Mesothelial cell of epicardium (in vitro differentiated cells): ENCODE measurements around the gene ABCC4. TPM values are rescaled to one million over a fixed set of nuclear protein-coding genes. Genes with fewer than 3 reads are reported as not detected.

Experiments
- DNase-seq, 2 experiments: peaks; one replicate each; pipeline ENCODE4 v3.0.0; 2021; ENCODE audit warnings: low spot score in 2 of 2; ENCODE audit not compliant: unreplicated experiment in 2 of 2
- H3K27ac Mint-ChIP-seq: 2 replicates; pipeline ENCODE4 v1.8.0; 2021; ENCODE audit warnings: mixed read lengths
- H3K27me3 Mint-ChIP-seq: 2 replicates; pipeline ENCODE4 v1.8.0; 2021; ENCODE audit warnings: low read depth, mixed read lengths
- H3K36me3 Mint-ChIP-seq: 2 replicates; pipeline ENCODE4 v1.8.0; 2021; ENCODE audit warnings: mixed read lengths
- H3K4me1 Mint-ChIP-seq: 2 replicates; pipeline ENCODE4 v1.8.0; 2021; ENCODE audit warnings: mixed read lengths
- H3K4me3 Mint-ChIP-seq: 2 replicates; pipeline ENCODE4 v1.8.0; 2021; ENCODE audit warnings: mild to moderate bottlenecking, moderate library complexity, mixed read lengths
- H3K9me3 Mint-ChIP-seq: 2 replicates; pipeline ENCODE4 v1.8.0; 2021; ENCODE audit warnings: mixed read lengths
- total RNA-seq: library from RNA; stranded (reverse); gene quantifications from 3 replicates; pipeline ENCODE4 v1.2.1, GENCODE V29; 2021
- TF ChIP-seq, protein P1 (sequence below): fragments of 200-600 bp; sonication (generic); IDR thresholded peaks from one replicate; pipeline ENCODE4 v1.5.0; 2021; ENCODE audit warnings: antibody characterized with exemption; ENCODE audit not compliant: unreplicated experiment

ABCC4 gene
- total RNA-seq, 1 donor from 2014 or later: 7.7 TPM

- H3K4me3 Mint-ChIP-seq: no peak overlapping the region
- H3K9me3 Mint-ChIP-seq: no peaks in the 10 kb centered on the region
- H3K27me3 Mint-ChIP-seq: no peaks in the 10 kb centered on the region
- H3K4me1 Mint-ChIP-seq: no peaks in the 10 kb centered on the region
- no peak for DNase-seq
- TF ChIP-seq, protein P1, sequence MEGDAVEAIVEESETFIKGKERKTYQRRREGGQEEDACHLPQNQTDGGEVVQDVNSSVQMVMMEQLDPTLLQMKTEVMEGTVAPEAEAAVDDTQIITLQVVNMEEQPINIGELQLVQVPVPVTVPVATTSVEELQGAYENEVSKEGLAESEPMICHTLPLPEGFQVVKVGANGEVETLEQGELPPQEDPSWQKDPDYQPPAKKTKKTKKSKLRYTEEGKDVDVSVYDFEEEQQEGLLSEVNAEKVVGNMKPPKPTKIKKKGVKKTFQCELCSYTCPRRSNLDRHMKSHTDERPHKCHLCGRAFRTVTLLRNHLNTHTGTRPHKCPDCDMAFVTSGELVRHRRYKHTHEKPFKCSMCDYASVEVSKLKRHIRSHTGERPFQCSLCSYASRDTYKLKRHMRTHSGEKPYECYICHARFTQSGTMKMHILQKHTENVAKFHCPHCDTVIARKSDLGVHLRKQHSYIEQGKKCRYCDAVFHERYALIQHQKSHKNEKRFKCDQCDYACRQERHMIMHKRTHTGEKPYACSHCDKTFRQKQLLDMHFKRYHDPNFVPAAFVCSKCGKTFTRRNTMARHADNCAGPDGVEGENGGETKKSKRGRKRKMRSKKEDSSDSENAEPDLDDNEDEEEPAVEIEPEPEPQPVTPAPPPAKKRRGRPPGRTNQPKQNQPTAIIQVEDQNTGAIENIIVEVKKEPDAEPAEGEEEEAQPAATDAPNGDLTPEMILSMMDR: no peak
- peaks cover 2% of the 10 kb centered on the region for H3K36me3 Mint-ChIP-seq
- H3K27ac Mint-ChIP-seq: no peak overlapping the region
These were observed 179.7 kb downstream of the ABCC4 start for GRCh38 chr13:95121516-95121915.

- Mint-ChIP-seq H3K4me3 (no peak overlapping the region), H3K4me1 (peaks cover 1% of the 10 kb centered on the region), H3K27ac (no peak overlapping the region), H3K9me3 (no peaks in the 10 kb centered on the region), H3K27me3 (no peaks in the 10 kb centered on the region), H3K36me3 (peaks cover 2% of the 10 kb centered on the region)
- TF ChIP-seq, protein P1: no peak
- no peak for DNase-seq
These were observed 180.6 kb downstream of the ABCC4 start for GRCh38 chr13:95120650-95121049.

DNA sequence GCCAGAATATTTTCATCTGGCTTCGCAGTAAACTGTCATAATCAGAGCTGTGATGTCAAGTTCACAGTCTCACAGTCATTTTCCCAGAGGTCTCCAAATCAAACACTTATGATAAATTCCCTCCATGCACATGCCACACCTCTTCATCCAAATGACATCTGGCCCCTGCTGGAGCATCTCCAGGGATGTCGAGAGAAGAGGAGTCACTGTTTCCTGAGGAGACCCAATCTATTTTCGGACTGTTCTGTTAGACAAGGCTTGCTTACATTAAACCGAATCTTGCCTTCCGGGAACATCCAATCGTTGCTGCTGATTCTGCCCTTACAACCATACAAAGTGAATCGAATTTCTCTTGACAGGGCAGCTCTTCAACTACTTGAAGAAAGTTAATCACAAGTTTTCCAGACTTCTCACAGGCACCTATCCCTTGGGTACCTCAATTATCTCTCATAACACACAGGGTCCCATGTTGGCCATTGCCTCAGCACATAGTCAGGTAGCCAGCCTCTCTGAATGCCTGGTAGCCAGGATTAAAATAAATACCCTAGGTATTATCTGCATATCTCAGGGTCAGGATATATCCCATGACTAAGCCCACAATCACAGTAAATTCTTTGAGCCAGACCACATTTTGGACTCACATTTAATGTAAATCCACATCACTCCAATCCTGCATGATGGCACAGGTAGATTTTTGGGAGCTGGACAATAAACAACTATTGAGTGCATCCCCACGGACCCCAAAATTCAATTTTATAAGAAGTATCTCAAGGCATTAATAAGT, 182.5 kb downstream of the ABCC4 start:
- peaks cover 9% of the 10 kb centered on the region for H3K4me1 Mint-ChIP-seq
- no peak overlapping the region for H3K4me3 Mint-ChIP-seq
- H3K27ac Mint-ChIP-seq: no peak overlapping the region
- TF ChIP-seq, protein P1: no peak
- no peaks in the 10 kb centered on the region for H3K27me3 Mint-ChIP-seq
- DNase-seq: no peak
- H3K36me3 Mint-ChIP-seq: peaks cover 2% of the 10 kb centered on the region
- no peaks in the 10 kb centered on the region for H3K9me3 Mint-ChIP-seq

GRCh38 chr13:95117092-95117491, 184.2 kb downstream of the ABCC4 start:
- no peak overlapping the region for H3K27ac Mint-ChIP-seq
- no peak for DNase-seq

GRCh38 chr13:95115525-95115924, 185.7 kb downstream of the ABCC4 start:
- H3K27ac Mint-ChIP-seq: no peak overlapping the region
- H3K4me3 Mint-ChIP-seq: no peak overlapping the region
- no peak for DNase-seq
- H3K36me3 Mint-ChIP-seq: no peaks in the 10 kb centered on the region
- TF ChIP-seq, protein P1: no peak
- peaks cover 9% of the 10 kb centered on the region for H3K4me1 Mint-ChIP-seq
- H3K27me3 Mint-ChIP-seq: no peaks in the 10 kb centered on the region
- no peaks in the 10 kb centered on the region for H3K9me3 Mint-ChIP-seq

More at GRCh38 chr13:95117092-95117491, 184.2 kb downstream of the ABCC4 start:
- Mint-ChIP-seq H3K4me3 (no peak overlapping the region), H3K27me3 (no peaks in the 10 kb centered on the region), H3K9me3 (no peaks in the 10 kb centered on the region), H3K36me3 (peaks cover 1% of the 10 kb centered on the region), H3K4me1 (peaks cover 9% of the 10 kb centered on the region)
- TF ChIP-seq, protein P1: no peak

- TF ChIP-seq, protein P1: no peak
- Mint-ChIP-seq H3K27ac (no peak overlapping the region), H3K36me3 (peaks cover 3% of the 10 kb centered on the region), H3K4me3 (no peak overlapping the region), H3K4me1 (peaks cover 9% of the 10 kb centered on the region), H3K27me3 (no peaks in the 10 kb centered on the region), H3K9me3 (peaks cover 4% of the 10 kb centered on the region)
- DNase-seq: no peak
These were observed 187.7 kb downstream of the ABCC4 start for GRCh38 chr13:95113601-95114000.
